GM18508 (cell line): ENCODE measurements around the gene CSNK1G2.

Source experiments
- ATAC-seq: cut with Tn5 transposase; IDR thresholded peaks from one replicate; pipeline ENCODE4 v1.9.1; 2021; ENCODE audit warnings: moderate number of reproducible peaks; ENCODE audit not compliant: insufficient read depth, unreplicated experiment

CSNK1G2 gene

GRCh38 chr19:1917926-1918325 is 23.0 kb upstream of the CSNK1G2 start:
- ATAC-seq, result no peak

- no peak for ATAC-seq
Observed at GRCh38 chr19:1918975-1919374, 22.0 kb upstream of the CSNK1G2 start.

- ATAC-seq, result no peak
Observed at GRCh38 chr19:1920644-1921043, 20.3 kb upstream of the CSNK1G2 start.

GRCh38 chr19:1921326-1921725 is 19.6 kb upstream of the CSNK1G2 start:
- no peak for ATAC-seq

GRCh38 chr19:1921825-1922224 is 19.1 kb upstream of the CSNK1G2 start:
- no peak for ATAC-seq

GRCh38 chr19:1922803-1923202 is 18.2 kb upstream of the CSNK1G2 start:
- no peak for ATAC-seq

GRCh38 chr19:1923319-1923718 is 17.7 kb upstream of the CSNK1G2 start:
- ATAC-seq, result no peak

GRCh38 chr19:1924320-1924961 is 16.5 kb upstream of the CSNK1G2 start:
- no peak for ATAC-seq

- ATAC-seq, result no peak
Observed at GRCh38 chr19:1925544-1925943, 15.4 kb upstream of the CSNK1G2 start.

- no peak for ATAC-seq
Observed at GRCh38 chr19:1929021-1929742, 11.8 kb upstream of the CSNK1G2 start.

- no peak for ATAC-seq
Observed at GRCh38 chr19:1931445-1931844, 9.5 kb upstream of the CSNK1G2 start.

GRCh38 chr19:1932395-1932794 is 8.6 kb upstream of the CSNK1G2 start:
- ATAC-seq, result no peak

- no peak for ATAC-seq
Observed at GRCh38 chr19:1933244-1933643, 7.7 kb upstream of the CSNK1G2 start.

GRCh38 chr19:1933942-1934341 is 7.0 kb upstream of the CSNK1G2 start:
- no peak for ATAC-seq

- ATAC-seq, result no peak
Observed at GRCh38 chr19:1935484-1936208, 5.3 kb upstream of the CSNK1G2 start.

GRCh38 chr19:1936430-1936829 is 4.5 kb upstream of the CSNK1G2 start:
- no peak for ATAC-seq

GRCh38 chr19:1936916-1937610 is 3.9 kb upstream of the CSNK1G2 start:
- ATAC-seq, result no peak

GRCh38 chr19:1938071-1938470 is 2.9 kb upstream of the CSNK1G2 start:
- no peak for ATAC-seq

GRCh38 chr19:1942078-1942933 is 1.3 kb downstream of the CSNK1G2 start:
- ATAC-seq, result no peak
